Erythroblast (primary cell): Measurements from ENCODE around the gene RPL10A.

Source experiments
- GATA1 ChIP-seq: IDR thresholded peaks from 2 replicates; pipeline ENCODE4 v1.6.1; 2011; ENCODE audit warnings: low read depth, mild to moderate bottlenecking, control low read depth, low read length, moderate library complexity
- POLR2A ChIP-seq: IDR thresholded peaks from 2 replicates; pipeline ENCODE4 v1.6.1; 2011; ENCODE audit warnings: mild to moderate bottlenecking, low read length

DNA sequence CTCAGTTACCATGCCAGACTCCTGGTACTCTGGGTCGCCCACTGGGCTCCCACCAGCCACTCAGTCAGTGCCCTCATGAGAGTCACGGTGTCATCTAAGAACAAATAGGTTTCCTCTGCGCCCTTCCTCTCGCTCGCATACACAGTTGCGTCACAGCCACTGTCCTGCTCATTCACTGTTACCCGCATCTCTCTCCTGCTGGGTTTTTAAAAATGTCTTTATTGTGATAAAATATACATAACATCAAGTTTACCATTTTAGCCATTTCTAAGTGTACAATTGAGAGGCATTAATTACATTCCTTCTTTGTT is 24.7 kb downstream of the RPL10A start:
- TF ChIP-seq POLR2A (no peak), GATA1 (no peak)
